GM12864 (cell line): ENCODE data around the gene DIAPH3.

Experiments
- DNase-seq: peaks from one replicate; pipeline ENCODE4 v3.0.0-alpha.2; 2011; ENCODE audit warnings: low read depth
- H3K4me3 ChIP-seq: 2 replicates; pipeline ENCODE4 v1.5.1; 2011; ENCODE audit warnings: mild to moderate bottlenecking, low read depth, low read length, control low read depth
- CTCF ChIP-seq: IDR thresholded peaks from 2 replicates; pipeline ENCODE4 v1.5.1; 2011; ENCODE audit warnings: low read depth, mild to moderate bottlenecking, moderate library complexity, low read length, control low read depth, inconsistent platforms; ENCODE audit errors: missing control alignments

The DIAPH3 gene

GRCh38 chr13:59710416-59710815 lies 453.3 kb downstream of the DIAPH3 start:
- TF ChIP-seq CTCF: no peak
- H3K4me3 ChIP-seq: no peak overlapping the region
- no peak for DNase-seq

- no peak for TF ChIP-seq CTCF
- DNase-seq: no peak
- no peak overlapping the region for H3K4me3 ChIP-seq
Measured at GRCh38 chr13:59706101-59706976, 457.4 kb downstream of the DIAPH3 start.

- TF ChIP-seq CTCF: no peak
- no peak overlapping the region for H3K4me3 ChIP-seq
- DNase-seq: no peak
Measured at GRCh38 chr13:59702269-59702668, 461.5 kb downstream of the DIAPH3 start.

GRCh38 chr13:59701261-59701660 lies 462.5 kb downstream of the DIAPH3 start:
- TF ChIP-seq CTCF: no peak
- no peak for DNase-seq

GRCh38 chr13:59700281-59700680 lies 463.4 kb downstream of the DIAPH3 start:
- TF ChIP-seq CTCF: no peak
- no peak for DNase-seq
- no peak overlapping the region for H3K4me3 ChIP-seq

More at GRCh38 chr13:59701261-59701660, 462.5 kb downstream of the DIAPH3 start:
- no peak overlapping the region for H3K4me3 ChIP-seq

GRCh38 chr13:59696271-59696670 lies 467.5 kb downstream of the DIAPH3 start:
- no peak for DNase-seq
- TF ChIP-seq CTCF: no peak
- no peak overlapping the region for H3K4me3 ChIP-seq

GRCh38 chr13:59691501-59692066 lies 472.1 kb downstream of the DIAPH3 start:
- DNase-seq: no peak
- TF ChIP-seq CTCF: no peak
- no peak overlapping the region for H3K4me3 ChIP-seq
